Stimulated activated CD8-positive, alpha-beta memory T cell treated with anti-CD3 and anti-CD28 coated beads, Interleukin-7, amount 100 ng/mL, for 48 hours (primary cell): ENCODE results near the gene MEGF11.

Source experiments
- DNase-seq, 2 donors: peaks; one replicate each; pipeline ENCODE4 v3.0.0-alpha.2; 2020; ENCODE audit warnings: low read depth in 1 of 2; ENCODE audit errors: extremely low read depth in 1 of 2

The MEGF11 gene

DNA sequence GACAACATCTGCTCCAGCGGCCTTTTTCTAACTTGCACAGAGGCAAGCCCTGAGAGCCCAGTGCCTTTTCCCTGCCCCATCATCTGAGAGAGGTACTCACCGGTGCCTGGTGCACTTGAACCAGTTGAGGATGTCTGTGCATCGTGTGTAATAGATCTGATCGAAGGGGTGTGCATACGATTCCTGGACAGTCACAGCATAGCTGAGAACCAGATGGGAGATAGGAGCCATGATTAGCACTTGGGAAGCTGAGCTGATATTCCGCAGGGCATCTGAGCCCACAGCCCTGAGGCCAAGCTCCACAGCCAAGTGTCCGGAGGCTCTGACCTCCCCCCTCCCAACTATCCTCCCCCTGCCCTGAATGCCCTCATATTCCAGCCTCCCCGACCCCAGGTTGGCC, 129.8 kb downstream of the MEGF11 start:
- no peak for DNase-seq

GRCh38 chr15:66120422-66120821, 133.1 kb downstream of the MEGF11 start:
- no peak for DNase-seq

- DNase-seq: no peak
Observed at GRCh38 chr15:66117841-66118240, 135.7 kb downstream of the MEGF11 start.

- DNase-seq: no peak
Observed at GRCh38 chr15:66115568-66116206, 137.9 kb downstream of the MEGF11 start.

GRCh38 chr15:66114863-66115425, 138.6 kb downstream of the MEGF11 start:
- no peak for DNase-seq

DNA sequence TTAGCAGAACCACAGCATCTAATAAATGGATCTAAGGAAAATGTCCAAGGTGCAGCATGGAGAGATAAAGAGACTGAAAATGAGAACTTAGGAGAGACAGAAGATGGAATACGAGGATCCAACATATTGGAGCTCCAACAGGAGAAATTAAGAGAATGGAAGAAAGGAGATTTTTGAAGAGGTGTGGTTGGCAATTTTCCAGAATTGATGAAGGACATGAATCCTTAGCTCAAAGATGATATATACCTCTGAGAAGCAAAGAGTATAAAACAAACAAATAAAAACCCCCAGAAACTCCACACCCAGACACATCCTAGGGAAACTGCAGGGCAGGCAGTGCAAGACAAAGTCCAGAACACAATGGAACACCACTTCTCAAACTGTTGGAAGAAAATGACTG, 141.2 kb downstream of the MEGF11 start:
- DNase-seq: no peak

DNA sequence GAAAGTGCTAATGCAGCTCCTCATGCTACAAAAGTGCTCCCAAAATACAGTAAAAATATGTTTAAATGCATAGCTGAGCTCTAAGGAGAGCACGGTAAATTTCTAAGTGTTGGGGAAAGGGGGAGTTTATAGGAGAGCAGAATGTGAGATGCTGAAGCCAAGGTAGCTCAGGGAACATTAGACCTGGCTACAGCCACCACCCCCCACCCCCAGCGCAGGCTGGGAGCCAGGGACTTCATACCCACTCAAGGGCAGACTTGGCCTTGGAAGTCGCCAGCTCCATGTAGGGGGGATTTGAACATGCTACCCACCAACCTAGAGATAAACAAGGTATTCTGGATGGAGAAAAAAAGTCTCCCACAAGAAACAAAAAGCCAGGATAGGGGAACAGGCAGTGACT, 142.2 kb downstream of the MEGF11 start:
- DNase-seq: no peak

GRCh38 chr15:66110864-66111263, 142.7 kb downstream of the MEGF11 start:
- DNase-seq: no peak

GRCh38 chr15:66109826-66110225, 143.7 kb downstream of the MEGF11 start:
- DNase-seq: no peak

- DNase-seq: no peak
Observed at GRCh38 chr15:66108483-66109265, 144.9 kb downstream of the MEGF11 start.

GRCh38 chr15:66107070-66107469, 146.5 kb downstream of the MEGF11 start:
- no peak for DNase-seq

- DNase-seq: no peak
Observed at GRCh38 chr15:66105286-66106265, 148.0 kb downstream of the MEGF11 start.

GRCh38 chr15:66103293-66103590, 150.3 kb downstream of the MEGF11 start:
- no peak for DNase-seq

DNA sequence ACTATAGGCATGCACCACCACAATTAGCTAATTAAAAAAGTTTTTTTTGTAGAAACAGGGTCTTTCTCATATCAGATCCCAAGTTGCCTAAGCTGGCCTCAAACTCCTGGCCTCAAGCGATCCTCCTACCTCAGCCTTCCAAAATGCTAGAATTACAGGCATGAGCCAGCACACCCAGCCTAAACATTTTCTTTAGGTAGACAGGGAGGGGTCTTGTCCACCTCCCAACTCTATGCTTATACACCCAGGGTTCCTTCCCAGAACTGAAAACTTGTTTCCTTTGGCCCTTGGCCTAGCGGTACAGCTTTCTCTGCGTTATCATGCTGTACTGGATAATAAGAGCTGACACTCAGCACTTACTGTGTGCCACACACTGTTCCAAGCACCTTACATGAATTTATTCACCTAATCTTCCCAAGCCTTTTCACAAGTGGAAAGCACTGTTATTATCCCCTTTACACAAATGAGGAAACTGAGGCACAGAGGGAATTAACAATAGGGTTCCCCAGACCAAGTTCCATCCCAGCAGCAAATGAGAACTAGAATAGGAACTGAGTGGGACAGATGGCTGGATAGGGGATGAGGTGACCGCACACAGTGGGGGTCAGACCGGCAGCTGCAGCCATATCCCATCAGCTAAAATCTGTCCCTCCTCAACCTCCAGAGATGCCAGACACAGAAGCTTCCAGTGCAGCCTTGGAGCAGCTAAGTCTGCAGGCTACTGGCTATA, 150.8 kb downstream of the MEGF11 start:
- DNase-seq: no peak

DNA sequence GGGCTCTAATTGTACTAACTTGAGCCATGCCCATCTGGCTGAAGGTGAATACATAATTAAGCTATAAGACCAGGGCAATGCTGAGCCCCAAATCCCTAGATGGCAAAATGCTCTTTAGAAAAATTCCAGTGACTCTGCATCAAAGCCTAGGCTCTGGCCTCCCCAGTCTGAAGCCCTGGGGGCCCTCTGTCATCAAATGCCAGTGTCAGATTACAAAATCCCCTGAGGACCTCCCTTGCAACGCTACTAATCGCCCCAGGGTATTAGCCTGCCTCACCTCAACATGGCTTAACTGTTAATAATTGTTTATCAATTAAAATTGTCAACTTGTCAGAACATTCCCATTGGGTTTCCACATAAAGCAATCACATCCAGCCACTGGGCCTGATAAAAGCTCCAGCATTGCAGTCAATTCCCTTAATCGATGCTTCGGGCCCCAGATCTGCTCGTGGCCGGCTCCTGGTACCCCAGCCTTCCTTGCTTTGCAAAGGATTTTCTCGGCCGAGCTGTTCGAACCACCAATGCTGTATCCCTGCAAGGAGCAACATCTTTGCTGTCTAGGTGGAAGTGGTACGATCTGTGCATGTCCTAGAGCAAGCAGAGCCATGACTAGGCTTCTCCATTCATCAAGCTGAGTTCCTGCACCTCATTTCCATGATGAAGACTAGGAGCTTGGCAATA, 151.7 kb downstream of the MEGF11 start:
- no peak for DNase-seq

DNA sequence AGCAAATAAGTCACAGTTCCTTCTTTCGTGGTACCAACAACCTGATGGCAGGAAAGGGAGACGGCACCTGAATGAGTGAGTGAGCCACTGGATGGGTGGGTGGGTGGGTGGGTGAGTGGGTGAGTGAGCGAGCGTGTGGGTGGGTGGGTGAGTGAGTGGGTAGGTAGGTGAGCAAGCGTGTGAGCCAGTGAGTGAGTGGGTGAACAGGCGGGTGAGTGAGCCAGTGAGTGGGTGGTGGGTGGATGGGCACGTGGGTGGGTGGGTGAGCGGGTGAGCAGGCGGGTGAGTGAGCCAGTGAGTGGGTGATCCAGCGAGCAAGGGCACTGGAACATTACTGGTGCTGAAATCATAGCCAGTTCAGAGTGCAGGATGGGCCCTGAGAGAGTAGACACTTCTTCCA, 152.8 kb downstream of the MEGF11 start:
- DNase-seq: no peak

DNA sequence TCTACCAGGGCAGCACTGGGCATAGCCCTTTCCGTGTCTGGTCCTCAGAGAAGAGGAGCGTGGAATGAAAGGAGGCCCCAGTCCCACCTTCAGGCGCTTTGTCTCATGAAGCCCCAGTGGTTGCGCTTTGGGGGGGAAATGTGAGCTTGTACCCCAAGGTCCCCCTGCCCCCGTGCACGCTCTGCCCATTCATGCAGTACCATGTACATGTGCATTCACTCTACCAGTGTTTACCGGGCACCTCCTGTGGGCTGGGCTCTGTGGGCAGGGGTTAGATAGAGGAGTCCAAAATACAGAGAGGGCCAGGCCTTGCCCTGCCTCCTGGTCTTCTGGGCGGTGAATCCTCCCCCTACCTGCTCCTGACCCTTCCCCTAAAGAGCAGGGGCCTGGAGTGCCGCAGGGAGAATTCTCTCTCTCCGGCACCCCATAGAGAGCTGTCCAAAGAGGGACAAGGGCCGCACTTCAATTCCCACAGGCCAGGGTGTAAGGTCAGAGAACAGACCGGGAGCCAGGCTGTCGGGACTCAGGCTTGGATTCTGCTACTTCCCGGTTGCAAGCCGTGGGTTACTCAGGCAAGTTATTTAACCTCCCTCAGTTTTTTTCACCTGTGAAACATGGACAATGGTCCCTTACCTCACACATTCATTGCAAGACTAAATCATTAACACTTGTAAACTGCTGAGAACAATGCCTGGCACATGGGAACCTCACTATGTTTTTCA, 153.4 kb downstream of the MEGF11 start:
- DNase-seq: no peak

GRCh38 chr15:66098022-66098363, 155.6 kb downstream of the MEGF11 start:
- no peak for DNase-seq
